GM12874 (cell line): ENCODE data around the gene NEDD1.

Experiments
- TF ChIP-seq, protein P1 (sequence below): IDR thresholded peaks from 2 replicates; pipeline ENCODE4 v1.5.1; 2011; ENCODE audit warnings: low read depth, mild to moderate bottlenecking, control low read depth, low read length, moderate library complexity; ENCODE audit not compliant: insufficient read depth

Gene NEDD1

DNA sequence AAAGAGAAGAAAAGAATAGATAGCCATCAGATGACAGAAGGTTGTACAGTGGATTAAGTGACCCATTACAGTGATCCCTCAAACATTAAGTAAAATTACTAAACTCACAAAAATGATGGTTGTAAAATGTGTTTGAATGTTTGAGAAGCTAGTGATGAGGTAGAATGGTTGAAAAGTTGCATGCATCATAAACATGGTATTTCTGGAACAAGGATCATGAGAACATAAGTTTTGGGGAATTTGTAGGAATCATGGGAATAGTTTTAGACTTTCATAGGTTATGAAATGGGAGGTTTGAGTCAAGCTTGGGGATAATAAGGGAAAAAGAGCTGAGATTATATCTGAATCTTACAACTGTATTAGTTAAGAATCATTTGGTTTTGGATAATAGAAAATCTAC lies 34.1 kb upstream of the NEDD1 start:
- TF ChIP-seq, protein P1, sequence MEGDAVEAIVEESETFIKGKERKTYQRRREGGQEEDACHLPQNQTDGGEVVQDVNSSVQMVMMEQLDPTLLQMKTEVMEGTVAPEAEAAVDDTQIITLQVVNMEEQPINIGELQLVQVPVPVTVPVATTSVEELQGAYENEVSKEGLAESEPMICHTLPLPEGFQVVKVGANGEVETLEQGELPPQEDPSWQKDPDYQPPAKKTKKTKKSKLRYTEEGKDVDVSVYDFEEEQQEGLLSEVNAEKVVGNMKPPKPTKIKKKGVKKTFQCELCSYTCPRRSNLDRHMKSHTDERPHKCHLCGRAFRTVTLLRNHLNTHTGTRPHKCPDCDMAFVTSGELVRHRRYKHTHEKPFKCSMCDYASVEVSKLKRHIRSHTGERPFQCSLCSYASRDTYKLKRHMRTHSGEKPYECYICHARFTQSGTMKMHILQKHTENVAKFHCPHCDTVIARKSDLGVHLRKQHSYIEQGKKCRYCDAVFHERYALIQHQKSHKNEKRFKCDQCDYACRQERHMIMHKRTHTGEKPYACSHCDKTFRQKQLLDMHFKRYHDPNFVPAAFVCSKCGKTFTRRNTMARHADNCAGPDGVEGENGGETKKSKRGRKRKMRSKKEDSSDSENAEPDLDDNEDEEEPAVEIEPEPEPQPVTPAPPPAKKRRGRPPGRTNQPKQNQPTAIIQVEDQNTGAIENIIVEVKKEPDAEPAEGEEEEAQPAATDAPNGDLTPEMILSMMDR = no peak

DNA sequence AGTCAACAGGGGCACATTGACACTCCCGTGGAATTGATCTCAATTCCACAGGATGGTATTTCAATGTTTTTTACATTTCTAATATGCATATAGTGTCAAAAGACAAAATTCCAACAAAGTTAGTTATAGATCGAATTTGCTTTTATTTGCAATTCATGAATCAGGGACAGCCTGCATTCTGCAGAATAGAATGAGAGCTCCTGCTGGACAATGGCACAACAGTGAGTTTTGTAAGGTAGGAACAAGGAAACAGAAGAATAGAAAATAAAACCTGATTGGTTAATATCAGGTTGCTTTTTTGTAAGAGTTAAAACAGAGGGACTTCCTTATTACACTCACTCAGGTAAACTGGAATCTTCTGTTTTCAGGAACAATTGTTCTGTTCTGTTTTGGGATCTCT lies 32.8 kb upstream of the NEDD1 start:
- TF ChIP-seq, protein P1 = no peak

DNA sequence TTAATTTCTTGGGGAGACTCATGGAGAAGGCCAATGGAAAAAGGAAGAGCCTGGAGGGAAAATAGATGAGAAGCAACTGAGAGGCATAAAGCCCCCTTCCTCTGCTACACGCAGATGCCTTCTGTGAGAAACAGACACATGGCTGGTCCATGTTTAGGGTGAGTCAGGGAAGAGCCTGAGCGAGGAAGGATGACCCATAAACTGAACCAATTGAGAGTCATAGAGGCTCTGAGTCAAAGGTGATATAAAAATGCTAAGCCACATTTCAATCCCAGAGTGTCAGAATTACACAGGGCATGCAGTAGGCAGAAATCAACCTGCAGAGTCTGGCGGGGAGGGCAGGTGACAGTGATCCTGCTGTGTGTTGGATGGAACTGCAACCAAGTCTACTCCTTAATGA lies 30.1 kb upstream of the NEDD1 start:
- TF ChIP-seq, protein P1 = no peak

DNA sequence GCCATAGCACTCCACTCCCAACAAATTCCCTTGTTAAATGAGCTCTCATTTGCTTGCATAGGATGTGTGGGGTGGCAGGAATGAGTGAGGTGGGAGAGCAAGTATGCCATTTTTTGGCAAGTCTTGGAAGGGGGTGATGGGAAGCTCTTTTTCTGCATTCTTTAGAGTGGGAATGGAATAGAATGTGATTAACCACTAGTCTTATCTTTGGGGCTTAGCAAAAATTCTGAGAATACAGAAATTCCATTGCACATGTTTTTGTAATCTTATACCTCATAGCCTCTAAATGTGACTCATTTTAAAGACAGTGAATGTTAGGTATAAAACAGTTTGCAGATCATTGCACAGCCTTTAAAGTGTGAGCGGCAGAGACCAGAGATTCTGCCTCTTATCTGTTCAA lies 28.4 kb upstream of the NEDD1 start:
- TF ChIP-seq, protein P1 = no peak

DNA sequence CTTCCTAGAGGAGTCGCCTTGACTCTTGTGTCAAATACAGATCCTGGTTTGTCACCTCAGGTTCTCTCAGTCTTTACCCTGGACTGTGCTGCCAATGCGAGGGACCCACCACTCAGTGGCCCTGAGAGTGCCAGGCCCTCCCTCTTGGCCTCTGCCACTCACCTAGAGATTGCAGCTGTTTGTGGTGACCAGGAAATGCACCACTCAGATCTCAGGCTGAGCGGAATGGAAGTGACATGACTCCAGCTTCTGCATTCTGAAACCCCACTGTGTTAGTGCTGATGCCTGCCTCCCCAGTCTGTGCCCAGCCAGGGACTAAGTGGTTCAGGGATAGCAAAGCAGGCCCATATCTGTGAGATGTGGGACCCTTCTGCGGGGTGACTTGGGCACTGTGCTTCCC lies 27.8 kb upstream of the NEDD1 start:
- TF ChIP-seq, protein P1 = no peak

DNA sequence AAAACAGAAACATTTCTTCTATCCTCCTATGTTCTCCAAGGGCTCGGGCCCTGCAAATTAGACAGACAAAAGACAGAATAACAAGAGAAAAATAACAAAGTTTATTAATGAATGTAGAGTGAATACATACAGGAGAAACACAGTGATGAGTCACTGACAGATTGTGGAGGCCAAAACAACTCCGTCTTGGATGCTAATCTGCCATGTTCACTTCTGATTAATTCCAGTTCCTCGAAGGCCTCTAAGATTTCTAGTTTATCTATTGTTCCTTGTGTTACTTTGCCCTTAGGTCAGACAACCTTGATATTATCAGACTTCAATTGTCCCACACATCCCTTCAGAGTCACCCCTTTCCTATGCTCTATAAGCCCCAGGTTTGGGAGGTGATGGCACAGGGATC lies 26.8 kb upstream of the NEDD1 start:
- TF ChIP-seq, protein P1 = no peak

DNA sequence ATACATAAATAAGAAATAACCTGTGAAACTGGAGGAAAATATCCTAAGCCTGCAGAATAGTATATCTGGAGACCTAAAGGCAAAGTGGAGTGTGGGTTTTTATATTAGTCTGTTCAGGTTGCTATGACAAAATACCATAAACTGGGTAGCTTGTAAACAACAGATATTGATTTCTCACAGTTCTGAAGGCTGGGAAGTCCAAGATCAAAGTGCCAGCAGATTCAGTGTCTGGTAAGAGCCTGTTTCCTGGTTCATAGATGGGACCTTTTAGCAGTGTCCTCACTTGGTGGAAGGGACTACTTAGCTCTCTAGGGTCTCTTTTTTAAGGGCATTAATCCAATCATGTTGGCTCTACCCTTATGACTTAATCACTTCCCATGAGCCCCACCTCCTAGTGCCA lies 25.4 kb upstream of the NEDD1 start:
- TF ChIP-seq, protein P1 = no peak

DNA sequence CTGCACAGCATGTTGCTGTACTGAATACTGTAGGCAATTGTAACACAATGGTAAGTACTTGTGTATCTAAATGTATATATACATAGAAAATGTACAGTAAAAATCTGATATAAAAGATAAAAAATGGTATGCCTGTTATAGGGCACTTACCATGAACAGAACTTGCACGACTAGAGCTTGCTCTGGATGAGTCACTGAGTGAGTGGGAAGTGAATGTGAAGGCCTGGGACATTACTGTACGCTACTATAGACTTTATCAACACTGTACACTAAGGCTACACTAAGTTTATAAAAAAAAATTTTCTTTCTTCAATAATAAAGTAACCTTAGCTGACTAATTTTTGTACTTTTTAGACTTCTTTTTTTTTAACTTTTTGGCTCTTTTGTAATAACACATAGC lies 24.2 kb upstream of the NEDD1 start:
- TF ChIP-seq, protein P1 = no peak
